B cell (primary cell): Measurements from ENCODE around the gene NLRC5.

Source experiments
- EZH2 ChIP-seq: IDR thresholded peaks from 2 replicates; pipeline ENCODE4 v1.6.1; 2012; ENCODE audit warnings: borderline replicate concordance, low read depth, mild to moderate bottlenecking, moderate library complexity, low read length; ENCODE audit not compliant: insufficient read depth, poor library complexity, severe bottlenecking
- TF ChIP-seq, protein P1 (sequence below): fragments of 200-600 bp; IDR thresholded peaks from one replicate; pipeline ENCODE4 v1.8.0; 2022; ENCODE audit warnings: antibody characterized with exemption, mild to moderate bottlenecking

GRCh38 chr16:56971768-56972043 lies 17.7 kb upstream of the NLRC5 start:
- TF ChIP-seq, protein P1, sequence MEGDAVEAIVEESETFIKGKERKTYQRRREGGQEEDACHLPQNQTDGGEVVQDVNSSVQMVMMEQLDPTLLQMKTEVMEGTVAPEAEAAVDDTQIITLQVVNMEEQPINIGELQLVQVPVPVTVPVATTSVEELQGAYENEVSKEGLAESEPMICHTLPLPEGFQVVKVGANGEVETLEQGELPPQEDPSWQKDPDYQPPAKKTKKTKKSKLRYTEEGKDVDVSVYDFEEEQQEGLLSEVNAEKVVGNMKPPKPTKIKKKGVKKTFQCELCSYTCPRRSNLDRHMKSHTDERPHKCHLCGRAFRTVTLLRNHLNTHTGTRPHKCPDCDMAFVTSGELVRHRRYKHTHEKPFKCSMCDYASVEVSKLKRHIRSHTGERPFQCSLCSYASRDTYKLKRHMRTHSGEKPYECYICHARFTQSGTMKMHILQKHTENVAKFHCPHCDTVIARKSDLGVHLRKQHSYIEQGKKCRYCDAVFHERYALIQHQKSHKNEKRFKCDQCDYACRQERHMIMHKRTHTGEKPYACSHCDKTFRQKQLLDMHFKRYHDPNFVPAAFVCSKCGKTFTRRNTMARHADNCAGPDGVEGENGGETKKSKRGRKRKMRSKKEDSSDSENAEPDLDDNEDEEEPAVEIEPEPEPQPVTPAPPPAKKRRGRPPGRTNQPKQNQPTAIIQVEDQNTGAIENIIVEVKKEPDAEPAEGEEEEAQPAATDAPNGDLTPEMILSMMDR, result no peak
- TF ChIP-seq EZH2, result no peak
